HepG2 (cell line): ENCODE results near the gene YWHAH. TPM values are rescaled to one million over a fixed set of nuclear protein-coding genes. Genes with fewer than 3 reads are reported as not detected.

Experiments
- GABPA ChIP-seq, 2 experiments: IDR thresholded peaks; 2 replicates each; pipeline ENCODE4 v1.6.1; 2011 to 2016; ENCODE audit warnings: low read depth in 2 of 2, low read length in 1 of 2, missing biosample characterization in 1 of 2, missing genetic modification characterization in 1 of 2
- MXD1 ChIP-seq: sonication (generic); formaldehyde crosslinking; IDR thresholded peaks from 2 replicates; pipeline ENCODE4 v1.4.0; 2020; ENCODE audit warnings: mild to moderate bottlenecking, missing genetic modification reagents
- REPIN1 ChIP-seq: sonication (generic); formaldehyde crosslinking; IDR thresholded peaks from 2 replicates; pipeline ENCODE4 v1.8.0; 2022; ENCODE audit warnings: missing genetic modification reagents, low read depth, mild to moderate bottlenecking, borderline replicate concordance
- RXRB ChIP-seq: IDR thresholded peaks from 2 replicates; pipeline ENCODE4 v1.6.1; 2016; ENCODE audit warnings: borderline replicate concordance, missing genetic modification reagents, missing compliant biosample characterization
- SYNCRIP ChIP-seq: fragments of 200-400 bp; formaldehyde crosslinking; IDR thresholded peaks from 2 replicates; pipeline ENCODE4 v1.6.1; 2018; ENCODE audit warnings: mild to moderate bottlenecking, low read depth, low read length; ENCODE audit not compliant: insufficient read depth
- ZHX1 ChIP-seq: sonication (generic); formaldehyde crosslinking; IDR thresholded peaks from 2 replicates; pipeline ENCODE4 v1.8.1; 2022; ENCODE audit warnings: low read depth, mild to moderate bottlenecking, missing genetic modification reagents
- ZNF407 ChIP-seq: sonication (generic); formaldehyde crosslinking; IDR thresholded peaks from one replicate; pipeline ENCODE4 v1.5.1; 2020; ENCODE audit warnings: mild to moderate bottlenecking, missing genetic modification reagents; ENCODE audit errors: not compliant biosample characterization
- ZNF547 ChIP-seq: sonication (generic); formaldehyde crosslinking; IDR thresholded peaks from 2 replicates; pipeline ENCODE4 v1.5.1; 2020; ENCODE audit warnings: mild to moderate bottlenecking, missing genetic modification reagents
- ZNF552 ChIP-seq: sonication (generic); formaldehyde crosslinking; IDR thresholded peaks from 2 replicates; pipeline ENCODE4 v1.9.0; 2022; ENCODE audit warnings: missing genetic modification reagents, mild to moderate bottlenecking, borderline replicate concordance
- ZNF691 ChIP-seq: sonication (generic); formaldehyde crosslinking; IDR thresholded peaks from 2 replicates; pipeline ENCODE4 v1.4.0; 2020; ENCODE audit warnings: missing genetic modification reagents, low read depth, mild to moderate bottlenecking, borderline replicate concordance
- ZNF710 ChIP-seq: sonication (generic); formaldehyde crosslinking; IDR thresholded peaks from 2 replicates; pipeline ENCODE4 v1.5.0; 2020; ENCODE audit warnings: mild to moderate bottlenecking, missing genetic modification reagents, borderline replicate concordance
- ZNF780A ChIP-seq: sonication (generic); formaldehyde crosslinking; IDR thresholded peaks from 2 replicates; pipeline ENCODE4 v1.8.0; 2022; ENCODE audit warnings: mild to moderate bottlenecking, missing genetic modification reagents, moderate library complexity
- ZNF816 ChIP-seq: sonication (generic); formaldehyde crosslinking; IDR thresholded peaks from 2 replicates; pipeline ENCODE4 v1.8.0; 2022; ENCODE audit warnings: missing genetic modification reagents, mild to moderate bottlenecking, borderline replicate concordance
- polyA plus RNA-seq, 8 experiments: library from polyadenylated mRNA; depleted of rRNA in 3 of 8; stranded (reverse) in 7 of 8; unstranded in 1 of 8; fragments of >200 nt; fragmentation: Illumina TruSeq in 4 of 8; extraction: Trizol in 4 of 8; gene quantifications; 2 replicates each; pipeline versions ENCODE4 v1.2.1 to v1.2.3, GENCODE V29; 2011 to 2016; ENCODE audit warnings: low read depth in 4 of 8, missing spikeins in 1 of 8, mixed read lengths in 1 of 8; ENCODE audit not compliant: insufficient read depth in 1 of 8
- total RNA-seq, 5 experiments: library from RNA; depleted of rRNA; stranded (reverse); fragments of >200 nt; fragmentation: Illumina TruSeq; extraction: Trizol; gene quantifications; 2 replicates each; pipeline ENCODE4 v1.2.3, GENCODE V29; 2016; ENCODE audit warnings: low read depth in 1 of 5

Gene YWHAH
- total and polyA plus RNA-seq, 2 of the 13 experiments (the other 11 are each of a cell fraction or from before 2014, with no cell fraction given): 35.6 to 92.7 TPM

- TF ChIP-seq ZNF710 (CRISPR knock-in tag): no peak
- TF ChIP-seq REPIN1 (CRISPR knock-in tag): no peak
- TF ChIP-seq ZHX1 (CRISPR knock-in tag): no peak
- TF ChIP-seq GABPA (IDR thresholded peaks at IDR 0.05; ENCODE audit: low read depth, low read length): no peak
- no peak for TF ChIP-seq GABPA (CRISPR knock-in tag; IDR thresholded peaks at IDR 0.05; ENCODE audit: low read depth)
- no peak for TF ChIP-seq ZNF816
- no peak for TF ChIP-seq ZNF552 (CRISPR knock-in tag)
- TF ChIP-seq ZNF780A (CRISPR knock-in tag): no peak
- TF ChIP-seq SYNCRIP: no peak
- TF ChIP-seq ZNF691 (CRISPR knock-in tag): no peak; the same call in 1 of the 2 replicates
- TF ChIP-seq ZNF547 (CRISPR knock-in tag): no peak; the same call in 1 of the 2 replicates
- no peak for TF ChIP-seq ZNF407 (CRISPR knock-in tag)
- no peak for TF ChIP-seq RXRB (CRISPR knock-in tag)
- TF ChIP-seq MXD1 (CRISPR knock-in tag): no peak
Measured at GRCh38 chr22:31943978-31944699, at the start of gene YWHAH (continued).
